ENCODE data around the gene PNPLA7. TPM values are rescaled to one million over a fixed set of nuclear protein-coding genes. Genes with fewer than 3 reads are reported as not detected.
A peak's percentile ranks its signal among the peaks of the same experiment; 100 is the strongest.

The PNPLA7 gene
- total RNA-seq, 4 donors from 2014 or later = 4.5 to 10.5 (median 9.4) TPM

DNA sequence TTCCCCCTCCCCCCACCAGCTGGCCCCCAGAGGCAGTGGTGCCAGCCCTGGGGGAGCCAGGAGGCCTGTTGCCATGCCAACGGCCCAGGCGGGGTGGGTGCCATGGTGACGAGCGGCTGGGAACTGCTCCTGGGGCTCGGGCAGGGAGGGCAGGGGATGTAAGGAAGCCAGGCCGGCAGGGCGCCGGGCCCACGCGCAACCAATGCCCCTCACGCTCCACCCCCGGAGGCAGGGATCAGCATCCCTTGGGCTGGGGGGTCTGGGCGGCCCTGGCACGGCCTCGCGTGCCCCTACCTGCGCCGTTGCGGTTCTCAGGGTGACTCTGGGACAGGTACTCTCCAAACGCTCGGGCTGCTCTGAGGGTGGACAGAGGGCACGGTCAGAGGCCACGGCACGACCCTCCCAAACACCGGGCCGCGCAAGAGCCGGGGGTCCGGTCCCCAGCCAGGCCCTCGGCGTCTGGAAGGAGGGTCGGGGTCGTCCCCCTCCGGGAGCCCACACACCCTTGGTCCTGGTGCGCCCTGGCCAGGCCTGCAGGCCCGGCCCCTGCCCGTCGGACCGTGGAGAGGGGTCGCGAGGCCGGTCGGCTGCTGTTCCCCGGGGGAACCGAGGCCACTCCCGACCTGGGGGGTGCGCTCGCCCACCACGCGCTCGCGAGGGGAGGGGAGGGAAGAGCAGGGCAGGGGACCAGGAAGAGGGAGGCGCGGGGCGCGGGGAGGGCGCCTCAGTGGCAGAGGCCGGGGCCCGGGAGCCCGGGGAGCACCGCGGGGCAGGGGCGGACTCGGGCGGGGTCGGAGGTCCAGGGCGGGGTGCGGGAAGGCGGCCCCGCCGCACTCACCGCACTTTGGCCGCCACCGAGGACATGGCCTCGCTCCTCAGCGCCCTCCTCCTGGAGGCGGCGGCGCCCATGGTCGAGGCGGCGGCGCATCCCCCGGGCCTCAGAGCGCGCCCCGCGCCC, 91.7 kb downstream of the PNPLA7 start:
- DNase-seq (peak in 1 of 2 donors; percentile 19), ATAC-seq (peak; percentile 23 to 26)
- no peaks in the 10 kb centered on the region for H3K27me3 ChIP-seq
- peaks cover 10 to 11% of the 10 kb centered on the region in 2 donors for H3K4me1 ChIP-seq
- in situ Hi-C loops (cut with MboI; ENCODE audit: low sequenced_read_pairs in 4 of 4) (no loop called here), intact Hi-C loops (cut with DNase I; ENCODE audit: low total_unique reads) (loop anchor here (1.0 kb wide), 1 partner anchor 35 kb away; the partner anchor contains the start of genes EXD3 and NOXA1)
- TF ChIP-seq, protein P1, sequence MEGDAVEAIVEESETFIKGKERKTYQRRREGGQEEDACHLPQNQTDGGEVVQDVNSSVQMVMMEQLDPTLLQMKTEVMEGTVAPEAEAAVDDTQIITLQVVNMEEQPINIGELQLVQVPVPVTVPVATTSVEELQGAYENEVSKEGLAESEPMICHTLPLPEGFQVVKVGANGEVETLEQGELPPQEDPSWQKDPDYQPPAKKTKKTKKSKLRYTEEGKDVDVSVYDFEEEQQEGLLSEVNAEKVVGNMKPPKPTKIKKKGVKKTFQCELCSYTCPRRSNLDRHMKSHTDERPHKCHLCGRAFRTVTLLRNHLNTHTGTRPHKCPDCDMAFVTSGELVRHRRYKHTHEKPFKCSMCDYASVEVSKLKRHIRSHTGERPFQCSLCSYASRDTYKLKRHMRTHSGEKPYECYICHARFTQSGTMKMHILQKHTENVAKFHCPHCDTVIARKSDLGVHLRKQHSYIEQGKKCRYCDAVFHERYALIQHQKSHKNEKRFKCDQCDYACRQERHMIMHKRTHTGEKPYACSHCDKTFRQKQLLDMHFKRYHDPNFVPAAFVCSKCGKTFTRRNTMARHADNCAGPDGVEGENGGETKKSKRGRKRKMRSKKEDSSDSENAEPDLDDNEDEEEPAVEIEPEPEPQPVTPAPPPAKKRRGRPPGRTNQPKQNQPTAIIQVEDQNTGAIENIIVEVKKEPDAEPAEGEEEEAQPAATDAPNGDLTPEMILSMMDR (IDR thresholded peaks at IDR 0.05 in 4 of 5, conservative IDR thresholded peaks at IDR 0.05 in 1 of 5) = no peak
- no peak for TF ChIP-seq POLR2A (IDR thresholded peaks at IDR 0.05)
- H3K36me3 ChIP-seq = peaks cover 0 to 11% of the 10 kb centered on the region in 2 donors
- H3K4me3 ChIP-seq = peak overlapping the region; percentile 51 to 63 (median 54)
- peak overlapping the region; percentile 21 to 41 (median 22) for H3K27ac ChIP-seq
- H3K9me3 ChIP-seq = no peaks in the 10 kb centered on the region

DNA sequence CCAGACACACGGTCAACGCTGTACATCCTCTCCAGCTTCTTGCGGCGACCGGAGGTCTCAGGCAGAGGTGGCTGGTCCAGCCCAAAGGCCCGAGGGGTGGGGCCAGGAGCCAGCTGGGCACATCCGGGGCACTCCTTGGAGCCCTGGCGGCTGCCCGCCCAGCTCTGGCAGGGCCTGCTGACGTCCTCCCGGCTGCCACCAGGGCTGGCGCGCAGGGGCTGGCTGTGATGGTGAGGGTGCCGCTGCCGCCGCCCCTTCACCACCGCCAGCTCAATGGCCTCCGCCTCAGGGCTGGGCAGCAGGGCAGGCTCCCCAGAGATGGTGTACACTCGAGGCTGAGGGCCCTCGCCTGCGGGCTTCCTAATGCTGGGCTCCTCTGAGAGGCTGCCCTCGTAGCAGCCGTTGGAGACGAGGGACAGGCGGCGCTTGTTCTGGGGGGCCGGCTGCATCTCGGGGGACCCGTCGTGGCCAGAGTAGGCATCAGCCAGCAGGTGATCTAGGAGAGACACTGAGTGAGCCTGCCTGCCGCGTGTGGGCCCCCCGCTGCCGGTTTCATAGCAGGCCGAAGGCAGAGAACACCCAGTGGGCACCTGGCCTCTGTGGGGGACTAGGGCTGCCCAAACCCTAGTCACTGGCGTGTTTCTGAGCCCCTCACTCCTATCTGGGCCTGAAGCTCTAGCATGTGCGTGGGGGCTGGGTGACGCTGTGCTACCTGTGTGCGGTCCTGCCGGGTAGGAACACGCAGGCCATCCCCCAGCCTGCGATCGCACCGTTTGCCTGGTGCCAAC, 92.6 kb downstream of the PNPLA7 start:
- Histone ChIP-seq H3K4me1 (peaks cover 10 to 11% of the 10 kb centered on the region in 2 donors), H3K27ac (no peak overlapping the region), H3K36me3 (peaks cover 0 to 6% of the 10 kb centered on the region in 2 donors), H3K27me3 (no peaks in the 10 kb centered on the region), H3K9me3 (no peaks in the 10 kb centered on the region), H3K4me3 (peak overlapping the region in 1 of 4 donors; percentile 54)
- peak in 1 of 2 donors; percentile 11 for DNase-seq
- ATAC-seq = no peak
- intact Hi-C loops (cut with DNase I; ENCODE audit: low total_unique reads) (no loop called here), in situ Hi-C loops (cut with MboI; ENCODE audit: low sequenced_read_pairs in 4 of 4) (no loop called here)
- TF ChIP-seq, protein P1 (IDR thresholded peaks at IDR 0.05 in 4 of 5, conservative IDR thresholded peaks at IDR 0.05 in 1 of 5) = no peak
- no peak for TF ChIP-seq POLR2A (IDR thresholded peaks at IDR 0.05)

DNA sequence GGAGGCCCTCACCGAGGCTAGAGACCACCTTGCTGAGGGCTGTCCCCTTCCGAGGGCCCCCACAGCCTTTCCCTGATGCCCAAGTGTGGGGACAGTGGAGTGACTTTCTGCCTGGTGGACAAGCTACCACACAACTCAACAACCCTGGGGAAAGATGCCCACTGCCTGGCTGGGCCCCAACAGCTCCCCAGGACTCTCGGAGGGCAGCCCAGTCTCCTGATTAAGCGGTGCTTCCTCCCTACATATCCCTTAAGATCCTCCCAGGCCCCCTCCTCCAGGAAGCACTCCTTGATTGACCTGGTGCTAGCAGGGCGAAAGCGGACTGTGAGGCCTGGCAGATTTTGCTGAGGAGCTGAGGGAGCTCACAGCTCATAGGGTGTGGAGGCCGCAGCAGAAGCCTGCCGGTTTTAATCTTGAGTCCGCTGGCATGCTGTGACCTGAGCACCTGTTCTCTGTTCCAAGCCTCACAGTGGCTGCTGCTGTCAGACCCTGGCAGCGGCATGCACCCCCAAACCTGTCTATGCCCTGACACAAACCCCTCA, 93.3 kb downstream of the PNPLA7 start:
- H3K9me3 ChIP-seq = no peaks in the 10 kb centered on the region
- H3K27me3 ChIP-seq = no peaks in the 10 kb centered on the region
- peak in 1 of 2 donors; percentile 11 for DNase-seq
- no peak overlapping the region for H3K4me3 ChIP-seq
- no peak for TF ChIP-seq POLR2A (IDR thresholded peaks at IDR 0.05)
- TF ChIP-seq, protein P1 (IDR thresholded peaks at IDR 0.05 in 4 of 5, conservative IDR thresholded peaks at IDR 0.05 in 1 of 5) = no peak
- in situ Hi-C loops (cut with MboI; ENCODE audit: low sequenced_read_pairs in 4 of 4) = no loop called here
- ATAC-seq = no peak
- no peak overlapping the region for H3K27ac ChIP-seq
- intact Hi-C loops (cut with DNase I; ENCODE audit: low total_unique reads) = no loop called here
- H3K36me3 ChIP-seq = peaks cover 0 to 6% of the 10 kb centered on the region in 2 donors
- H3K4me1 ChIP-seq = peaks cover 10 to 11% of the 10 kb centered on the region in 2 donors

DNA sequence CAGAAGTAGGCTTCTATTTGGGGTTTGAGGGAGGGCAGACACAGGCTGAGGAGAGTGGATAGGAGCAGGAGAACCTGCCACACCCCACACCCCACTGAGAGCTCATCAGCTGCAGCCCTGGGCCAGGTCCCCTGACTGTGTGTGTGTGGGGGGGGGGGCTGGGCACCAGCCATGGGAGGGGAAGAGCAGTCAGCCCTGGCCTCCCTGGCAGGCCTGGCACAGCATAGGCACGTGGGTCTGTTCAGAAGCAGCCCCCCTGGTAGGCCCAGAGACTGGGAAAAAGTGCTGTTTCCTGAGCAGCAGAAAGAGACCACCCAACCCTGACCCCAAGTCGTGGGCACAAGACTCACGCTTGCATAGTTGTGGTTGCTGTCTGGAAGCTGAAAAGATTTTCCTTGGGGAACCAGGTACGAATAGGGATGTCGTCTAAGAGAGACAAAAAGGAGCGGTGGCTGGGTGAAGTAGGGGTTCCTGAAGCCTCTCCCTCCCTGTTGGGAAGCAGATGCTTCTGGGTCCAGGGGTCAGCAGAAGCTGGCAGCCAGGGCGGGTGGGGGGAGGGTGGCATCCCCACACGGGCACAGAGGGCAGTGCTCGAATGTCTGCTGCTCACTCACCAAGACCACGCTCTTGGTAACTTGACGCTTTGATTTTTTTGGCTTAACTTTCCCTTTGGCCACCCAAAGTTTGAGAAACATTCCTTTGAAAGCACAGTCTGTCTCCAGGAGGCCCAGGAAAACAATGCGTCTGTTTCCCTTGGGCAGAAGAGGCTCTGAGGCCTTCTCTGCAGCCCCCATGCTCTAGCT, 93.9 kb downstream of the PNPLA7 start:
- no peak overlapping the region for H3K27ac ChIP-seq
- TF ChIP-seq, protein P1 (IDR thresholded peaks at IDR 0.05 in 4 of 5, conservative IDR thresholded peaks at IDR 0.05 in 1 of 5) = no peak
- TF ChIP-seq POLR2A (IDR thresholded peaks at IDR 0.05) = no peak
- no peak overlapping the region for H3K4me3 ChIP-seq
- in situ Hi-C loops (cut with MboI; ENCODE audit: low sequenced_read_pairs in 4 of 4) = no loop called here
- intact Hi-C loops (cut with DNase I; ENCODE audit: low total_unique reads) = no loop called here
- ATAC-seq = no peak
- H3K9me3 ChIP-seq = no peaks in the 10 kb centered on the region
- H3K4me1 ChIP-seq = peaks cover 10 to 11% of the 10 kb centered on the region in 2 donors
- no peaks in the 10 kb centered on the region for H3K27me3 ChIP-seq
- peak in 1 of 2 donors; percentile 6 for DNase-seq
- peaks cover 0 to 6% of the 10 kb centered on the region in 2 donors for H3K36me3 ChIP-seq

All from gastrocnemius medialis (tissue), 4 donors.